AG08396 (cell line): ENCODE data around the gene TRPM4.
A peak's percentile ranks its signal among the peaks of the same experiment; 100 is the strongest.
"Not testable (repeated sequence)": the region's sequence is repeated elsewhere in the genome, so short reads cannot be mapped to it uniquely, and the experiment has no call there.

Experiments used
- DNase-seq: peaks from one replicate; pipeline ENCODE4 v3.0.0; 2012; ENCODE audit warnings: low spot score, mixed read lengths

The TRPM4 gene

GRCh38 chr19:49151267-49152118, 6.1 kb upstream of the TRPM4 start:
- DNase-seq = peak; percentile 65

GRCh38 chr19:49152119-49152550, 5.5 kb upstream of the TRPM4 start:
- DNase-seq = no peak

DNA sequence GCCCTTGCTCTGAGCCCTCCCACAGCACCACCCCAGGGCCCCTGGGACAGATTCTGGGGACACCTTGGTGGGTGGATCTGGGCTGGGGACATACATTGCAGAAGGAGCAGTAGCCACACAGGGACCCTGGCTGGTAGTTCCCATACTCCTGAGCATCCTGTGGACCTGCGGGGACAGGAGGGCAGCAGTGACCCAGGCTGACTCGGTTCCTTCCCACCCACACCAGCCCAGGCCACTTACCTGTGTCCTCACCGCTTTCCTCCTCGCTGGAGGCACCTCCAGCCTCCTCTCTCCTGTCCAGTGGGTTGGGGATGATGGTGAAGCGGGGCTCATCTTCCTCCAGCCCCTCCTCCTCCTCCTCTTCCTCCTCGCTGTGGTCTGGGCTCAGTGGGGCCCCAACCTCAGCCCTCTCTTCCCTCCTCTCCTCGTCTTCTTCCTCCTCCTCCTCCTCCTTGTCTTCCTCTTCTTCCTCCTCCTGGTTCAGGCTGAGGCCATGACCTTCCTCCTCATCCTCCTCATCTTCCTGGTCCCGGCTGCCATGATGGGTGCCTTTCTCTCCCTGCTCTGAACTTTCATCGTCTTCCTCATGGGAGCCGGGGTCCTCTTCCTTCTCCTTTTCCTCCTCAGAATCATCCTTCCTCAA, 4.3 kb upstream of the TRPM4 start:
- DNase-seq = no peak

GRCh38 chr19:49154279-49154678, 3.3 kb upstream of the TRPM4 start:
- DNase-seq = no peak

DNA sequence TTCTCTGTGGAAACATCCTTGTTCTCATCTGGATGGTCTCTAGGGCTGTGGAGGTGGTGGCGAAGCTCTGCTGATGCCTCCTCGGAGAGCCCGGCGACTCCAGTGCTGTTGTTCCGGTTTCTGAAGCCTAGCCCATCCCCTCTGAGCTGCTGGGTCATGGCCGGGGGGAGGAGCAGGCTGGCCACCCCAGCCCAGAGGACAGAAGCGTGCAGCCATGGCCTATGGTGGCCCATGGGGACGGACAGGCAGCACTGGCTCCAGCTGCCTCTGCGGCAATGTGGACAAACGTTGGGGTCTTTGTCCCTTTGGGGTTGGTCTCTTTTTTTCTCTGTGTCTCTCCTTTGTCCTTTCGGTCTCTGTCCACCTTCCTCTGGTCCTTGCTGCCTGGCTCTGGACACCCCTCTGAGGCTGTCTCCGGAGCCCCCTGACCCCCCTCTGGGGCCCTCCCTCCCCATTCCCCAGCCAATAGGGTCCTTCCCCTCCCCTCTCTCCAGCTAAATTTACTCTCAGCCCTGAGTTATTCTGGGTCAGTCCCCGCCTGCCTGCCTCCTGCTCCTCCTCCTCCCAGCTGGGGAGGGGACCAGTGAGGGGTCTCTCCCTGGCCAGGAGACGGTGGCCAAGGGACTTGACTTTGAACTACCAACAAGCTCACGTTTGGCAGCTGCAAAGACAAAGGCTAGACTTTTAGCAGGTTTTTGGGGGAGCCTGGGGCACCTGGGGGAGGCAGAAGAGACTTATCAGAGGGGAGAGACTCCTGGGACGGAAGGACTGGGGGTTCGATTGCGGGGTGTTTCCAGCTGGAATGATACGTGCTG, 2.4 kb upstream of the TRPM4 start, which contains the start of gene HRC:
Gene HRC (minus strand): TSS at position 392 of the 815 bp plus-strand sequence. CDS start 159 bp downstream, at position 233.
- no peak for DNase-seq

DNA sequence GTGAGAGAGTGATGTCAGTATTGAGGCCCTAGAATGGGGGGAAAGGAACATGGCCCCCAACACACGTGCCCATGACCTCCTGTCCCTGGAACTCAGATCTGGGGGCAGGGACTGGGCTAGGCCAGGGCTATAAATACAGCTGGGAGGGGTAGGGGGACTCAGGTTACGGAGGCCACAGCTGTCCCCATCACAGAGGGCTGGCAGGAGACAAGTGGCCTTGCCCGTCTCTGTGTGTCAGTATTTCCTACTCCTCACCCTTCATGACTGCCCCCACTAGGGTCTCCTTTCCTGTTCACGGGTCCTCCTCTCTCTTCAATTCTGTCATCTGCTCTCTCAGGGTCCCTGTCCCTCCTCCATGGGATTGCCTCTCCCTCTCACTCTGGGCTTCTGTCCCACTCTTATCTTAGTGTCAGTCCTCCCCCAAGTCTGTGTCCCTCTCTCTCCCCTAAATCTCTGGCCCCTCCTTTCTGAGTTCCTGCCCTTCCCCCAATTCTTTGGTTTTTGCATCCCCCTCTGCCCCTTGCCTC, 1.7 kb upstream of the TRPM4 start:
- DNase-seq = no peak

DNA sequence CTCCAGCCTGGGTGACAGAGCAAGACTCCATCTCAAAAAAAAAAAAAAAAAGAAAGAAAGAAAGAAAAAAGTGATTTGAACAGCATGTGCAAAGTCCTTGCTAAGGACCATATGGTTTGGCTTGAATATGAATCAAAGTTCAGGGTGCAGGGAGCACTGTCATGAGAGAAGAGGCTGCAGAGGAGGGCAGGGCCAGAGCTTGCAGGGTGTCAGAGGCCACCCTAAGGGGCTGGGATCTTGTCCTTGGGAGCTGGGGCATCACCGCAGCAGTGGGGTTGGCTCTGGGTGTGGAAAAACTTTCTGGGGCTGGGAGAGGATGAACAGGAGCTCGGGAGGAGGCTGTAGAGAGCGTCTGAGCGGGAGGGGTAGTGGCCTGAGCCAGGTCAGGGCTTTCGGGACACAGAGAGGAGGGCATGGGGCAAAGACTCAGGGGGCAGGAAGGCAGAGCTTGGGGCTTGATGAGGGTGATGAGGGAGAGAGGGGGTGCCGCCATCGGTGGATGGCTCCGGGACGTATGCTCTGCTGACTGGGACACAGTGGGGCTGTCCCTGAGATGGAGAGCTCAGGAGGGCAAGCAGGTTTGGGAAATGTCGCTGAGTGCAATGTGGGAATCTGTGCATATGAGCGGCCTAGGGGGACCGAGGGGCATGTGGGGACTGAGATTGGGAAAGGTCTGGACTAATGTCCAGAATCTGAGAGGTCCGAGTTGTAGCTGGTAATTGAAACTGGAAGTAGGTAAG, 3.0 kb downstream of the TRPM4 start:
- DNase-seq = no peak

DNA sequence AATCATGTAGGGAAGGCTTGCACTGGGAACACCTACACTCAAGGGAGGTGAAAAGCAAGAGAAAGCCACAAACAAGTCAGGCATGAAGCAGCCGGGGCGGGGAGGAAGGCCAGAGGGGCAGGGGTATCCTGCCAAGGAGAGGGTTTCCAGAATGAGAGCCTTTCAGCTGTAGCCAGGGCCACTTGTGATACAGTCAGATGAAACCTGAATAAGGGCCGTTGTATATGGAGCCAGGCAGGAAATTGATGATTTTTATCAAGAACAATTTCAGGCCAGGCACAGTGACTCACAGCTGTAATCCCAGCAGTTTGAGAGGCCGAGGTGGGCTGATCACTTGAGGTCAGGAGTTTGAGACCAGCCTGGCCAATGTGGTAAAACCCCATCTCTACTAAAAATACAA, 4.4 kb downstream of the TRPM4 start:
- DNase-seq = no peak

- DNase-seq = no peak
Measured at GRCh38 chr19:49165111-49165750, 7.6 kb downstream of the TRPM4 start.

GRCh38 chr19:49165865-49166301, 8.3 kb downstream of the TRPM4 start:
- DNase-seq = no peak

DNA sequence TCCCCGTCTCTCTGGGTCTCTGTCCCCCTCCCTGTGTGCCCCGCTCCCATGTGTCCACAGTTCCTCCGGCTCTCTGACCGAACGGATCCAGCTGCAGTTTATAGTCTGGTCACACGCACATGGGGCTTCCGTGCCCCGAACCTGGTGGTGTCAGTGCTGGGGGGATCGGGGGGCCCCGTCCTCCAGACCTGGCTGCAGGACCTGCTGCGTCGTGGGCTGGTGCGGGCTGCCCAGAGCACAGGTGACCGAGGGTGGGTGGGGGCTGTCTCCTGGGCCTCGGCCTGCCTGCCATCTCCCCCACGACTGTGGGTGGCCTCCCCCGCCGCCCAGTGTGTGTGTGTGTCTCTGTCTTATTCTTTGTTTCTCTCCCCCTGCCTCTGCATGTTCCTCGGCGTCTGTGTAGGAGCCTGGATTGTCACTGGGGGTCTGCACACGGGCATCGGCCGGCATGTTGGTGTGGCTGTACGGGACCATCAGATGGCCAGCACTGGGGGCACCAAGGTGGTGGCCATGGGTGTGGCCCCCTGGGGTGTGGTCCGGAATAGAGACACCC, 10.3 kb downstream of the TRPM4 start:
- no peak for DNase-seq

GRCh38 chr19:49168421-49168820, 10.8 kb downstream of the TRPM4 start:
- DNase-seq = no peak

GRCh38 chr19:49173198-49173597, 15.6 kb downstream of the TRPM4 start:
- DNase-seq = no peak

DNA sequence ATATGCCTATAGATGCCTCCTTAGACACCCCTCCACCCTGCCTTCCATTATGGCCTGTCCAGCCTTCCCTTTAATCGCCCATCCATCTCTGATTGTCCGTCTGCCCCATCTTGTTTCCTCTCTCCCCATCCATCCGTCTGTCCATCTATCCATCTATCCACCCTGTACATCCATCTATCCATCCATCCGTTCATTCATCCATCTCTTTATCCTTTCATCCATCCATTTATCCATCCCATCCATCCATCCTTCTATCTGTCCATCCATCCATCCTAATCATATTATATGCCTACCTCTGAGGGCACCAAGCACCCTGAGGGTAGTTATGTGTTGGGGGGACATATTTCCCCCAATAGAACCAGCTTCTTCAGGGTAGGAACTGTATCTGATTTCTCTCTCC, 23.1 kb downstream of the TRPM4 start:
- no peak for DNase-seq

DNA sequence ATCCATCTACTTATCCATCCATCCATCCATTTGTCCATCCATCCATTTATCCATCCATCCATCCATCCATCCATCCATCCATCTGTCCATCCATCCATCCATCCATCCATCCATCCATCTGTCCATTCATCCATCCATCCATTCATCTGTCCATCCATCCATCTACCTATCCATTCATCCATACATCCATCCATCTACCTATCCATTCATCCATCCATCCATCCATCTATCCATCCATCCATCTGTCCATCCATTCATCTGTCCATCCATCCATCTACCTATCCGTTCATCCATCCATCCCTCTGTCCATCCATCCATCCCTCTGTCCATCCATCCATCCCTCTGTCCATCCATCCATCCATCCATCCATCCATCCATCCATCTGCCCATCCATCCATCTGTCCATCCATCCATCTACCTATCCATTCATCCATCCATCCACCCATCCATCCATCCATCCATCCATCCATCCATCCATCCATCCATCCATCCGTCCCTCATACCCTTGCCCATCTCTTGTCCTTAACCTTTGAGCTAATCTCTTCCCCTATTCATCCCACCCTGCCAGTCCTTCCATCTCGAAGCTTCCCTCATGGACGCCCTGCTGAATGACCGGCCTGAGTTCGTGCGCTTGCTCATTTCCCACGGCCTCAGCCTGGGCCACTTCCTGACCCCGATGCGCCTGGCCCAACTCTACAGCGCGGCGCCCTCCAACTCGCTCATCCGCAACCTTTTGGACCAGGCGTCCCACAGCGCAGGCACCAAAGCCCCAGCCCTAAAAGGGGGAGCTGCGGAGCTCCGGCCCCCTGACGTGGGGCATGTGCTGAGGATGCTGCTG, 24.6 kb downstream of the TRPM4 start:
- not testable (repeated sequence) for DNase-seq

DNA sequence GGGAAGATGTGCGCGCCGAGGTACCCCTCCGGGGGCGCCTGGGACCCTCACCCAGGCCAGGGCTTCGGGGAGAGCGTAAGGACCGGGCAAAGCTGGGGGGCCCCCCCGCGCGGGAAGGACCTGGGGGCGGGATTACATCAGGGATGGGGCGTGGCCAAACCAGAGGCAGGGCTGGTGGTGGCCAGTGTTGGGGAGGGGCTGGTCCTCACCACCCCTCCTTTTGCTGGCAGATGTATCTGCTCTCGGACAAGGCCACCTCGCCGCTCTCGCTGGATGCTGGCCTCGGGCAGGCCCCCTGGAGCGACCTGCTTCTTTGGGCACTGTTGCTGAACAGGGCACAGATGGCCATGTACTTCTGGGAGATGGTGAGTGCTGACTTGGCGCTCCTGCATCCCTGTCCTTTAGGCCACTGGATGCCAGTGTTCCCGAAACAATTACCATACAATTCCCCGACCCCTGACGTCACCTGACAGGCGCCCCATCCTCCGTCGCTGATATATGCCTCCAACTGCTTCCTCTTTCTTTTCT, 25.3 kb downstream of the TRPM4 start:
- DNase-seq = no peak

- no peak for DNase-seq
Measured at GRCh38 chr19:49186108-49186507, 28.5 kb downstream of the TRPM4 start.

GRCh38 chr19:49188626-49189200, 31.1 kb downstream of the TRPM4 start:
- DNase-seq = no peak

DNA sequence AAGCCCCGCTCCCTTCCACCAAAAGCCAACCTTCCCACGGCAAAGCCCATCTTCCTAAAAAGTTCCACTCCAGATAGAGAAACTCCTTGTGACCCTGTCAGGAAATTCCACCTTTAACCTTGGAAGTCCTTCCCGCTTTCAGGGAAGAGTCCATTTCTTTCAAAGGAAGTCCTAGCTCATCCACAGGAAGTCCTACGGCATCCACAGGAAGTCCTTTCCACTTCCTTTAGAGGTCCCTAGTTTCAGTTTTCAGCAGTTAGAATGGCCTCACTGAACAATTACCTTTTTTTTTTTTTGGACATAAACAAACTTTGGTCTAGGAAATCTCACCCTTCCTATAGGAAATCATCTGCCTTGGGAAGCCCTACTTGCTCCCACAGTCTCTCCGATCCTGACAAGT, 31.7 kb downstream of the TRPM4 start:
- DNase-seq = no peak
